Panc1 (cell line): Measurements from ENCODE around the gene KPTN.

Experiments
- POLR2AphosphoS5 ChIP-seq: IDR thresholded peaks from 2 replicates; pipeline ENCODE4 v1.6.1; 2012; ENCODE audit warnings: mild to moderate bottlenecking, low read depth, low read length, moderate library complexity
- TF ChIP-seq, protein P1 (sequence below): fragments of 450-650 bp; IDR thresholded peaks from 2 replicates; pipeline ENCODE4 v1.5.1; 2017; ENCODE audit warnings: mild to moderate bottlenecking
- TF ChIP-seq, protein P2 (sequence below), 2 experiments: IDR thresholded peaks; 2 replicates each; pipeline ENCODE4 v1.6.1; 2011 to 2012; ENCODE audit warnings: low read depth in 2 of 2, control low read depth in 1 of 2, low read length in 1 of 2, mild to moderate bottlenecking in 1 of 2, moderate library complexity in 1 of 2; ENCODE audit not compliant: insufficient read depth in 1 of 2

DNA sequence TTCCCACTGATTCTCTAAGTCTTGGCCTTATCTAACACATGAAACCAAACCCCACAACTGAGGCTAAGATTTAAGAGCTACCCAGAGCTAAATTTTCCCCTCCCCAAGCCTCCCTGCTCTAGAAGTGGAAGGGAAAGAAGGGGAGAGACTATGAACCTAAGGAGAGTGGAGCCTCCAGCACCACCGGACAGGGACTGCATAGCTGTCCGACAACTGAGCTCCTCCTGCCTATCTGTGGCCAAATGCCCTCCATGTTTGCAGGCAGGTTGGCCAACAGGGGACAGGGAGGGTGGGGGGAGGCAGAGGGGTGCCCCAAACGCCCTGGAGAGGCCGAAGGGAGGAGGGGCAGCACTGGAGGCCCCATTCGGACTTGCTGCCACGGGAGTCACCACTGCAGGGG is 36.8 kb upstream of the KPTN start:
- TF ChIP-seq, protein P1, sequence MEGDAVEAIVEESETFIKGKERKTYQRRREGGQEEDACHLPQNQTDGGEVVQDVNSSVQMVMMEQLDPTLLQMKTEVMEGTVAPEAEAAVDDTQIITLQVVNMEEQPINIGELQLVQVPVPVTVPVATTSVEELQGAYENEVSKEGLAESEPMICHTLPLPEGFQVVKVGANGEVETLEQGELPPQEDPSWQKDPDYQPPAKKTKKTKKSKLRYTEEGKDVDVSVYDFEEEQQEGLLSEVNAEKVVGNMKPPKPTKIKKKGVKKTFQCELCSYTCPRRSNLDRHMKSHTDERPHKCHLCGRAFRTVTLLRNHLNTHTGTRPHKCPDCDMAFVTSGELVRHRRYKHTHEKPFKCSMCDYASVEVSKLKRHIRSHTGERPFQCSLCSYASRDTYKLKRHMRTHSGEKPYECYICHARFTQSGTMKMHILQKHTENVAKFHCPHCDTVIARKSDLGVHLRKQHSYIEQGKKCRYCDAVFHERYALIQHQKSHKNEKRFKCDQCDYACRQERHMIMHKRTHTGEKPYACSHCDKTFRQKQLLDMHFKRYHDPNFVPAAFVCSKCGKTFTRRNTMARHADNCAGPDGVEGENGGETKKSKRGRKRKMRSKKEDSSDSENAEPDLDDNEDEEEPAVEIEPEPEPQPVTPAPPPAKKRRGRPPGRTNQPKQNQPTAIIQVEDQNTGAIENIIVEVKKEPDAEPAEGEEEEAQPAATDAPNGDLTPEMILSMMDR = no peak
- no peak for TF ChIP-seq POLR2AphosphoS5
- TF ChIP-seq, protein P2, sequence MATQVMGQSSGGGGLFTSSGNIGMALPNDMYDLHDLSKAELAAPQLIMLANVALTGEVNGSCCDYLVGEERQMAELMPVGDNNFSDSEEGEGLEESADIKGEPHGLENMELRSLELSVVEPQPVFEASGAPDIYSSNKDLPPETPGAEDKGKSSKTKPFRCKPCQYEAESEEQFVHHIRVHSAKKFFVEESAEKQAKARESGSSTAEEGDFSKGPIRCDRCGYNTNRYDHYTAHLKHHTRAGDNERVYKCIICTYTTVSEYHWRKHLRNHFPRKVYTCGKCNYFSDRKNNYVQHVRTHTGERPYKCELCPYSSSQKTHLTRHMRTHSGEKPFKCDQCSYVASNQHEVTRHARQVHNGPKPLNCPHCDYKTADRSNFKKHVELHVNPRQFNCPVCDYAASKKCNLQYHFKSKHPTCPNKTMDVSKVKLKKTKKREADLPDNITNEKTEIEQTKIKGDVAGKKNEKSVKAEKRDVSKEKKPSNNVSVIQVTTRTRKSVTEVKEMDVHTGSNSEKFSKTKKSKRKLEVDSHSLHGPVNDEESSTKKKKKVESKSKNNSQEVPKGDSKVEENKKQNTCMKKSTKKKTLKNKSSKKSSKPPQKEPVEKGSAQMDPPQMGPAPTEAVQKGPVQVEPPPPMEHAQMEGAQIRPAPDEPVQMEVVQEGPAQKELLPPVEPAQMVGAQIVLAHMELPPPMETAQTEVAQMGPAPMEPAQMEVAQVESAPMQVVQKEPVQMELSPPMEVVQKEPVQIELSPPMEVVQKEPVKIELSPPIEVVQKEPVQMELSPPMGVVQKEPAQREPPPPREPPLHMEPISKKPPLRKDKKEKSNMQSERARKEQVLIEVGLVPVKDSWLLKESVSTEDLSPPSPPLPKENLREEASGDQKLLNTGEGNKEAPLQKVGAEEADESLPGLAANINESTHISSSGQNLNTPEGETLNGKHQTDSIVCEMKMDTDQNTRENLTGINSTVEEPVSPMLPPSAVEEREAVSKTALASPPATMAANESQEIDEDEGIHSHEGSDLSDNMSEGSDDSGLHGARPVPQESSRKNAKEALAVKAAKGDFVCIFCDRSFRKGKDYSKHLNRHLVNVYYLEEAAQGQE (IDR thresholded peaks at IDR 0.05; ENCODE audit: insufficient read depth in 1 of 2, low read depth in 2 of 2, low read length in 1 of 2) = no peak
